NCI-H748 (cell line): Measurements from ENCODE around the gene EIF2S3.
"Not testable (repeated sequence)": the region's sequence is repeated elsewhere in the genome, so short reads cannot be mapped to it uniquely, and the experiment has no call there.

ENCODE experiments used
- DNase-seq: peaks from one replicate; lab custom pipeline; 2025; ENCODE audit not compliant: unreplicated experiment; lab: John Stamatoyannopoulos, UW

Gene EIF2S3

DNA sequence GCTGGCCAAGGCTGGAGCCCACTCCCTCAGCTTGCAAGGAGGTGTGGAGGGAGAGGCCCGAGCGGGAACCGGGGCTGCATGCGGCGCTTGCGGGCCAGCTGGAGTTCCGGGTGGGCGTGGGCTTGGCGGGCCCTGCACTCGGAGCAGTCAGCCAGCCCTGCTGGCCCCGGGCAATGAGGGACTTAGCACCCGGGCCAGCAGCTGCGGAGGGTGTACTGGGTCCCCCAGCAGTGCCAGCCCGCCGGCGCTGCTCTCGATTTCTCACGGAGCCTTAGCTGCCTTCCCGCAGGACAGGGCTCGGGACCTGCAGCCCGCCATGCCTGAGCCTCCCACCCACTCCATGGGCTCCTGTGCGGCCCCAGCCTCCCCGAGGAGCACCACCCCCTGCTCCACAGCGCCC lies 5.1 kb upstream of the EIF2S3 start:
- DNase-seq: not testable (repeated sequence)

DNA sequence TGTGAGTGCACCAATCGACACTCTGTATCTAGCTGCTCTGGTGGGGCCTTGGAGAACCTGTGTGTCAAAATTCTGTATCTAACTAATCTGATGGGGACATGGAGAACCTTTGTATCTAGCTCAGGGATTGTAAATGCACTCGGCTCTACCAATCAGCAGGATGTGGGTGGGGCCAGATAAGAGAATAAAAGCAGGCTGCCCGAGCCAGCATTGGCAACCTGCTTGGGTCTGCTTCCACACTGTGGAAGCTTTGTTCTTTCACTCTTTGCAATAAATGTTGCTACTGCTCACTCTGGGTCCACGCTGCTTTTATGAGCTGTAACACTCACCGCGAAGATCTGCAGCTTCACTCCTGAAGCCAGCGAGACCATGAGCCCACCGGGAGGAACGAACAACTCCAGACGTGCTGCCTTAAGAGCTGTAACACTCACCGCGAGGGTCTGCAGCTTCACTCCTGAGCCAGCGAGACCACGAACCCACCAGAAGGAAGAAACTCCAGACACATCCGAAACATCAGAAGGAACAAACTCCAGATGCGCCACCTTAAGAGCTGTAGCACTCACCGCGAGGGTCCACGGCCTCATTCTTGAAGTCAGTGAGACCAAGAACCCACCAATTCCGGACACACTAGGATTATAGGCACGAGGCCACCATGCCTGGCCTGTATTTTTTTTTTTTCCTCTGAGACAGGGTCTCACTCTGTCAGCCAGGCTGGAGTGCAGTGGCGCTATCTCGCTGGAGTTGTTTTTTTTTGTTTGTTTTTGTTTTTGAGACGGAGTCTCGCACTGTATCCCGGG lies 4.0 kb upstream of the EIF2S3 start:
- DNase-seq: not testable (repeated sequence)

DNA sequence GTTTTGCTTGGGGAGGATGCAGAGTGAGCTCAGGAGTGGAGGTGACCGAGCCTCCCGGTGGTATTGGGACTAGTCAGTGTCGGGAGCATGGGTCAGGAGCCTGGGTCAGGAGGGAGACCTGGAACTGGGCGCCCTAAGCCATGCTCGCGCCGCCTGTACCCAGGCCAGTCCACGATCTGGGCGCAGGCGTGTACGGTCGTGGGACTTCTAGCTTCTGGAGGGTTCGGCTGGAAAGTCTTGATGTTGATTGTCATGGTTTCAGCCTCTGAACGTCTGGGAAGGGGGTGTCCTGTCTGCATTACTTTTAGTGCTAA lies 244 bp downstream of the EIF2S3 start:
- peak; percentile 43 for DNase-seq

GRCh38 chrX:24063488-24063887 lies 8.7 kb downstream of the EIF2S3 start:
- no peak for DNase-seq

GRCh38 chrX:24069877-24070276 lies 15.1 kb downstream of the EIF2S3 start:
- no peak for DNase-seq

- no peak for DNase-seq
These were observed 24.7 kb downstream of the EIF2S3 start for GRCh38 chrX:24079411-24079810.

- DNase-seq: not testable (repeated sequence)
These were observed 25.5 kb downstream of the EIF2S3 start for GRCh38 chrX:24080245-24080644.

GRCh38 chrX:24080704-24081103 lies 25.9 kb downstream of the EIF2S3 start:
- DNase-seq: no peak

DNA sequence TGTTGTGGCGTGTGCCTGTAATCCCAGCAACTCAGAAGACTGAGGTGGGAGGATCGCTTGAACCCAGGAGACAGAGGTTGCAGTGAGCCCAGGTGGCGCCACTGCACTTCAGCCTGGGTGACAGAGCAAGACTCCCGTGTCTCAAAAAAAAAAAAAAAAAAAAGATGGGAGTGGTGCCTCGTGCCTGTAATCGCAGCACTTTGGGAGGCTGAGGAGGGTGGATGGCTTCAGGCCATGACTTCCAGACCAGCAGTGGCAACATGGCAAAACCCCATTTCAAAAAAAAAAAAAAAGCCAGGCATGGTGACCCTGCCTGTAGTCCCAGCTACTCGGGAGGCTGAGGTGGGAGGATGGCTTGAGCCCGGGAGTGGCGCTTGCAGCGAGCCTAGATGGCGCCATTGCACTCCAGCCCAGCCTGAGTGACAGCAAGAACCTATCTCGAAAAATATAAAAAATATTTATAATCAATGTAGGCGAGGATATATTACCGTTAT lies 27.0 kb downstream of the EIF2S3 start:
- DNase-seq: peak; percentile 69

DNA sequence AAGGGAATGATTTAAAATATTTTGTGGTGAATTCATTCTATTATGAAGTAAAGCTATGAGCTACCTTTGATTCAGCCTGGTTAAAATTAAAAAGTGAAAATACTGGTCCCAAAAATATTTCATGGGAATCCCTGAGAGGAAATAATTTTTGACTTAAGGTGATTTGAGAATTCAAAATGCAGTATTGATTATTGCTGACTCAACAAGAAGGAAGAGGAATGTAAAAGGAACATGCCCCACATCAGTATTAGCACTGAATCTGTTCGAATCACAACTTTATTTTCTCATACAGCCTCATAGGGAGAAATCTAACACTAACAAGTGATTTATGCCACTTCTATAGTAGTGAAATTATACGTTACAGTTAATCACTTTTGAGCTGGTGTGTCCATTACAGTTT lies 27.7 kb downstream of the EIF2S3 start:
- no peak for DNase-seq

- DNase-seq: no peak
These were observed 30.3 kb downstream of the EIF2S3 start for GRCh38 chrX:24085101-24085500.

GRCh38 chrX:24090300-24091200 lies 35.8 kb downstream of the EIF2S3 start:
- DNase-seq: no peak

DNA sequence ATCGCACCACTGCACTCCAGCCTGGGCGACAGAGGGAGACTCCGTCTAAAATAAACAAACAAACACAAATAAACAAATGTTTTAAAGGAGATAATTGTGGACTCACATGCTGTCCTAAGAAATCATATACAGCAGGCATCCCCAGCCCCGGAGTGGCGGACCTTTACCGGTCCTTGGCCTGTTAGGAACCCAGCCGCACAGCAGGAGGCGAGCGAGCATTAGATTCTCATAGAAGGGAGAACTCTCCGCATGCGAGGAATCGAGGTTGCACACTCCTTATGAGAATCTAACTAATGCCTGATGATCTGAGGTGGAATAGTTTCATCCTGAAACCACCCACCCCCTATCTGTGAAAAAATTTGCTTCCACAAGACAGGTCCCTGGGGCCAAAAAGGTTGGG lies 39.0 kb downstream of the EIF2S3 start:
- no peak for DNase-seq

DNA sequence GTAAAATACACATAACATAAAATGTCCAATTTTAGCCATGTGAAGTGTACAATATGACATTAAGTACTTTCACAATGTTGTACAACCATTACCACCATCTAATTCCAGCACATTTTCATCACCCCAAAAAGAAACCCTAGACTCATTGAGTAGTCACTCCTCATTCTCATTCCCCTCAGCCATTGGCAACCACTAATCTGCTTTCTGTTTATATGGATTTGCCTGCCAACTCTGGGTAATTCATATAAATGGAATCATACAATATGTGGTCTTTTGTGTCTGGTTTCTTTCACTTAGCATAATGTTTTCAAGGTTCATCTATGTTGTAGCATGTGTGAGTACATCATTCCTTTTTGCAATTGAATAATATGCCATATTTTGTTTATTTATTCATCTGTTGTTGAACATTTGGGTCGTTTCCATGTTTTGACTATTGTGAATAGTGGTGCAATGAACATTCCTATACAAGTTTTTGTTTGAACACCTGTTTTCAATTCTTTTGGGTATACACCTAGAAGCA lies 43.0 kb downstream of the EIF2S3 start:
- DNase-seq: no peak

GRCh38 chrX:24098932-24099331 lies 44.2 kb downstream of the EIF2S3 start:
- DNase-seq: no peak

DNA sequence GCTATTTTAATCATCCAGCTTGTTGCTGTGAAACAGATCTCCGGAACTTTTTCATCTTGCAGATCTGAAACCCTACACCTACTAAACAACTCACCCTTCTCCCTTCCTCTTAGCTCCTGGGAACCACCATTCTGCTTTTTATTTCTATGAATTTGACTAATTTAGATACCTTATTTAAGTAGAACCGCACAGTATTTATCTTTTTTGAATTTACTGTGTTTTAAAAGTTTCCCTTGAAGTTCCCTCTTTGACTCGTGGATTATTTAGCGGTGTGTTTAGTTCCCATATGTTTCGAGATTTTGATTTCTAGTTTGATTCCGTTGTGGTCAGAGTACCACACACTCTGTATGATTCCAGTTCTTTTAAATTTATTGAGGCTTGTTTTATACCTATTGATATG lies 44.6 kb downstream of the EIF2S3 start:
- DNase-seq: no peak

- no peak for DNase-seq
These were observed 46.0 kb downstream of the EIF2S3 start for GRCh38 chrX:24100713-24101112.

DNA sequence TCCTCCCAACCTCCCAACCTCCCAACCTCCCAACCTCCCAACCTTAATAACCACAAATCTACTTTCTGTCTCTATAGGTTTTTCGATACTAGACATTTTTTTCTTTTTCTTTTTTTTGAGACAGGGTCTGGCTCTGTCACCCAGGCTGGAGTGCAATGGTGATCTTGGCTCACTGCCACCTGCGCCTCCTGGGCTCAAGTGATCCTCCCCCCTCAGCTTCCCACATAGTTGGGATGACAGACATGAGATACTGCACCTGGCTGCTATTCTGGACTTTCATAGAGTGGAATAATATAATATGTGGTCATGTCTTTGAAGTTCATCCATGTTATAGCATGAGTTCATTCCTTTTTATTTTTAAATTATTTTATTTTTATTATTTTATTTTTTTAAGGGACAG lies 55.3 kb downstream of the EIF2S3 start:
- DNase-seq: peak; percentile 34

DNA sequence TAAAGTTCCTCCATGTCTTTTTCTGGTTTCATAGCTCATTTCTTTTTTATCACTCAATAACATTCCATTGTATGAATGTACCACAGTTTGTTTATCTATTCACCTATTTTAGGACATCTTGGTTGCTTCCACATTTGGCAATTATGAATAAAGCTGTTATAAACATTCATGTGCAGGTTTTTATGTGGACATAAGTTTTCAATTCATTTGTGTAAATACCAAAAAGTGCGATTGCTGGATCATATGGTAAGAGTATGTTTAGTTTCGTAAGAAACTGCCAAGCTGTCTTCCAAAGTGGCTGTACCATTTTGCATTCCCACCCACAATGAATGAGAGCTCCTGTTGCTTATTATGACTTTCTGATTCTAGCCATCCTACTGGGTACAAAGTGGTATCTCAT lies 58.4 kb downstream of the EIF2S3 start:
- DNase-seq: no peak

- DNase-seq: no peak
These were observed 62.5 kb downstream of the EIF2S3 start for GRCh38 chrX:24117258-24117657.

DNA sequence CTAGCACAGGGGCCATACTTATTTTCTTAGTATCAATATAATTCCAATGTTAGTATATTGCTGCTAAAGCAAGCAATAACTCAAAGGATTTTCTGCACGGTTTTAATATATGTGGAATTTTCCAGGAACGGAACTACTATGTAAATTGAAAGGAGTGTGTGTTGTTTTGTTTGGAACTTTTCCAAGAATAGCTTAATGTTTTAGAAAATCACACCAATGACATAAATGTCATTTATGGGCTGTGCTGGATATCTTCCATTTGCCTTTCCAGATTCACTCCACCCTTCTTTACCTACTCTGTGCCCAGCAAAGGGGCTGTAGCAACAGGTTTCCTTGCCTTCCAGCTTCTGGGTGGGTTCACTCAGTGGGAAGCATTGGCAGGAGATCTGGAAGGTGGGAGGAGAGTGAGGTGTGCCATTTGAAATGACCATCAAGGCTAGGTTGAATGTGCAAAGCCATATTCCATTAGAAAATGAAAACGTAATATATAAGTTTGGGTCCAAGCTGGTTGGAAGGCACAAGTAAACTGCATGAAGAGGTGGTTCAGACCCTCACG lies 69.6 kb downstream of the EIF2S3 start:
- DNase-seq: peak; percentile 54
